ENCODE results near the gene PLEKHH2.

The PLEKHH2 gene

DNA sequence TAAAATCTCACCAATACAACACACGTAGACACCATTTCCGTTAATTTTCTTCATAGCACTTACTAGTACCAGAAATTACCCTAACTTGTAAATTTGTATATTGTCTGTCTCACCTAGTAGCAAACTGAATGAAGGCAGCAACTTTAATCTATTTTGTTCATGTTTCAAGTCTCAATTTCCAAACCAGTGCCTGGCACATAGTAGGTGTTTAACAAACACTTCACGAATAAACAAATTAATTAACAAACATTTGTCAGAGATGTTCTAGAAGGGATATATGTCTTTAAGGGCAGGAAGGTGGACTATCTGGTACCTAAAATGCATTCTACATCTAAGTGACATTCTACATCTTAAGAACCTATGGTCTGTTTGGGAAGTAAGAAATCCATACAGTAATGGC lies 42.2 kb upstream of the PLEKHH2 start:
- TF ChIP-seq TCF4 (CRISPR knock-in tag; IDR thresholded peaks at IDR 0.05; ENCODE audit: borderline replicate concordance) = no peak
- TF ChIP-seq ZNF565 (CRISPR knock-in tag; conservative IDR thresholded peaks at IDR 0.05; ENCODE audit: low read depth) = no peak
- no peak for TF ChIP-seq BACH2 (CRISPR knock-in tag; IDR thresholded peaks at IDR 0.05; ENCODE audit: borderline replicate concordance)
- TF ChIP-seq, protein P1, sequence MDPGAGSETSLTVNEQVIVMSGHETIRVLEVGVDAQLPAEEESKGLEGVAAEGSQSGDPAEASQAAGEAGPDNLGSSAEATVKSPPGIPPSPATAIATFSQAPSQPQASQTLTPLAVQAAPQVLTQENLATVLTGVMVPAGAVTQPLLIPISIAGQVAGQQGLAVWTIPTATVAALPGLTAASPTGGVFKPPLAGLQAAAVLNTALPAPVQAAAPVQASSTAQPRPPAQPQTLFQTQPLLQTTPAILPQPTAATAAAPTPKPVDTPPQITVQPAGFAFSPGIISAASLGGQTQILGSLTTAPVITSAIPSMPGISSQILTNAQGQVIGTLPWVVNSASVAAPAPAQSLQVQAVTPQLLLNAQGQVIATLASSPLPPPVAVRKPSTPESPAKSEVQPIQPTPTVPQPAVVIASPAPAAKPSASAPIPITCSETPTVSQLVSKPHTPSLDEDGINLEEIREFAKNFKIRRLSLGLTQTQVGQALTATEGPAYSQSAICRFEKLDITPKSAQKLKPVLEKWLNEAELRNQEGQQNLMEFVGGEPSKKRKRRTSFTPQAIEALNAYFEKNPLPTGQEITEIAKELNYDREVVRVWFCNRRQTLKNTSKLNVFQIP (CRISPR knock-in tag; IDR thresholded peaks at IDR 0.05; ENCODE audit: borderline replicate concordance, low read depth) = no peak
- no peak for TF ChIP-seq ISL1 (CRISPR knock-in tag; IDR thresholded peaks at IDR 0.05)
- no peak for TF ChIP-seq SNAI2 (CRISPR knock-in tag; IDR thresholded peaks at IDR 0.05)
- ATAC-seq = no peak

DNA sequence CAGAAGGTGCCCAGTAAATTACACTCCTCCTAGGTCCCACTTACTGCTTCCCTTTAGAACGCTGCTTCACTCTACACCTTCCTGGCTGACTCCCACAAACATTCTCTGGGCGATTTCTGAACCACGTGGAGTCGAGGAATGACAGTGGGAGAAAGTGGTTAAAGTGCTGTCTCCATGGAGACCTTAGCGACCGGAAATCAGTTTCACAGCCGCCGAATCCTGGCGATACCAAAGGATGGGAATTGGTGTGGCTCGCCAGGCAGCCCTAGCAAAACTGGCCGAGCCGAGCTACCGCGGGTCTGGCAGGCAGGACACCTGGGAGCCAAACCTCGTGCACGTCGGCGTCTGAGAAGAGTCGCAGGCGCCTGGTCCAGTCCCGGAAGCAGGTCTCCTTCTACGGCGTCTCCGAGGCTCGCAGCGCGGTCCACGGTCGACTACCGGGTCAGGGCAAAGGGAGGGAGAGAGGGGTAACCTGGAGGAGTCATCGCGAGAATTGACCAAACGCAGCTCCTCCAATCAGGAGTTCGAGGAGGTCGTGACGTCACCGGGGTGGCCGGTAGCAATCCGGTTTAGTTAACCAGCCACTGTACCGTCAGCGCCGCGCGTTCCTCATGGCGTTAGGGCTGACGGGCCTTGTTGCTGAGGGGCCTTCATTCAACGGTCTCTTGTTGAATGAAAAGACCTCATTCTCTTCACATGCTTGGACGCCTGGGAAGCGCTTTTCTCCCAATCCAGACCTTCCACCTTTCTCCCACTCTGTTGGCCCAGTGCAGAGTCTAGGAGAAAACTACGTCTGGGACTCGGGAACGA lies 41.3 kb upstream of the PLEKHH2 start, which contains the start of gene THADA:
Gene THADA (minus strand): TSS at position 436 of the 810 bp plus-strand sequence. CDS start 3,646 bp downstream, outside the sequence.
- TF ChIP-seq SNAI2 (CRISPR knock-in tag; IDR thresholded peaks at IDR 0.05) (peak; percentile 38; the same call in 1 of the 2 replicates), TCF4 (CRISPR knock-in tag; IDR thresholded peaks at IDR 0.05; ENCODE audit: borderline replicate concordance) (no peak), PPARA (CRISPR knock-in tag; IDR thresholded peaks at IDR 0.05; ENCODE audit: borderline replicate concordance) (no peak), GLIS3 (CRISPR knock-in tag; IDR thresholded peaks at IDR 0.05) (no peak), OSR1 (CRISPR knock-in tag; IDR thresholded peaks at IDR 0.05) (no peak), RARB (CRISPR knock-in tag; IDR thresholded peaks at IDR 0.05) (no peak), ISL1 (CRISPR knock-in tag; IDR thresholded peaks at IDR 0.05) (no peak), ZFP30 (CRISPR knock-in tag; IDR thresholded peaks at IDR 0.05) (no peak), BACH2 (CRISPR knock-in tag; IDR thresholded peaks at IDR 0.05; ENCODE audit: borderline replicate concordance) (no peak), TOX (CRISPR knock-in tag; IDR thresholded peaks at IDR 0.05; ENCODE audit: borderline replicate concordance) (no peak), ESRRG (CRISPR knock-in tag; IDR thresholded peaks at IDR 0.05) (no peak), CSDC2 (CRISPR knock-in tag; IDR thresholded peaks at IDR 0.05) (no peak), ZNF70 (CRISPR knock-in tag; IDR thresholded peaks at IDR 0.05) (0 out of 2 replicates have a peak, but pooled peaks have one; percentile 23), ZFP3 (CRISPR knock-in tag; IDR thresholded peaks at IDR 0.05) (peak; percentile 31; the same call in 1 of the 2 replicates)
- TF ChIP-seq, protein P2, sequence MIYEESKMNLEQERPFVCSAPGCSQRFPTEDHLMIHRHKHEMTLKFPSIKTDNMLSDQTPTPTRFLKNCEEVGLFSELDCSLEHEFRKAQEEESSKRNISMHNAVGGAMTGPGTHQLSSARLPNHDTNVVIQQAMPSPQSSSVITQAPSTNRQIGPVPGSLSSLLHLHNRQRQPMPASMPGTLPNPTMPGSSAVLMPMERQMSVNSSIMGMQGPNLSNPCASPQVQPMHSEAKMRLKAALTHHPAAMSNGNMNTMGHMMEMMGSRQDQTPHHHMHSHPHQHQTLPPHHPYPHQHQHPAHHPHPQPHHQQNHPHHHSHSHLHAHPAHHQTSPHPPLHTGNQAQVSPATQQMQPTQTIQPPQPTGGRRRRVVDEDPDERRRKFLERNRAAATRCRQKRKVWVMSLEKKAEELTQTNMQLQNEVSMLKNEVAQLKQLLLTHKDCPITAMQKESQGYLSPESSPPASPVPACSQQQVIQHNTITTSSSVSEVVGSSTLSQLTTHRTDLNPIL (CRISPR knock-in tag; IDR thresholded peaks at IDR 0.05; ENCODE audit: low read depth) = peak; percentile 21; the same call in 1 of the 2 replicates
- TF ChIP-seq, protein P3, sequence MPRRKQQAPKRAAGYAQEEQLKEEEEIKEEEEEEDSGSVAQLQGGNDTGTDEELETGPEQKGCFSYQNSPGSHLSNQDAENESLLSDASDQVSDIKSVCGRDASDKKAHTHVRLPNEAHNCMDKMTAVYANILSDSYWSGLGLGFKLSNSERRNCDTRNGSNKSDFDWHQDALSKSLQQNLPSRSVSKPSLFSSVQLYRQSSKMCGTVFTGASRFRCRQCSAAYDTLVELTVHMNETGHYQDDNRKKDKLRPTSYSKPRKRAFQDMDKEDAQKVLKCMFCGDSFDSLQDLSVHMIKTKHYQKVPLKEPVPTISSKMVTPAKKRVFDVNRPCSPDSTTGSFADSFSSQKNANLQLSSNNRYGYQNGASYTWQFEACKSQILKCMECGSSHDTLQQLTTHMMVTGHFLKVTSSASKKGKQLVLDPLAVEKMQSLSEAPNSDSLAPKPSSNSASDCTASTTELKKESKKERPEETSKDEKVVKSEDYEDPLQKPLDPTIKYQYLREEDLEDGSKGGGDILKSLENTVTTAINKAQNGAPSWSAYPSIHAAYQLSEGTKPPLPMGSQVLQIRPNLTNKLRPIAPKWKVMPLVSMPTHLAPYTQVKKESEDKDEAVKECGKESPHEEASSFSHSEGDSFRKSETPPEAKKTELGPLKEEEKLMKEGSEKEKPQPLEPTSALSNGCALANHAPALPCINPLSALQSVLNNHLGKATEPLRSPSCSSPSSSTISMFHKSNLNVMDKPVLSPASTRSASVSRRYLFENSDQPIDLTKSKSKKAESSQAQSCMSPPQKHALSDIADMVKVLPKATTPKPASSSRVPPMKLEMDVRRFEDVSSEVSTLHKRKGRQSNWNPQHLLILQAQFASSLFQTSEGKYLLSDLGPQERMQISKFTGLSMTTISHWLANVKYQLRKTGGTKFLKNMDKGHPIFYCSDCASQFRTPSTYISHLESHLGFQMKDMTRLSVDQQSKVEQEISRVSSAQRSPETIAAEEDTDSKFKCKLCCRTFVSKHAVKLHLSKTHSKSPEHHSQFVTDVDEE (CRISPR knock-in tag; IDR thresholded peaks at IDR 0.05) = no peak; the same call in 1 of the 2 replicates
- TF ChIP-seq, protein P4, sequence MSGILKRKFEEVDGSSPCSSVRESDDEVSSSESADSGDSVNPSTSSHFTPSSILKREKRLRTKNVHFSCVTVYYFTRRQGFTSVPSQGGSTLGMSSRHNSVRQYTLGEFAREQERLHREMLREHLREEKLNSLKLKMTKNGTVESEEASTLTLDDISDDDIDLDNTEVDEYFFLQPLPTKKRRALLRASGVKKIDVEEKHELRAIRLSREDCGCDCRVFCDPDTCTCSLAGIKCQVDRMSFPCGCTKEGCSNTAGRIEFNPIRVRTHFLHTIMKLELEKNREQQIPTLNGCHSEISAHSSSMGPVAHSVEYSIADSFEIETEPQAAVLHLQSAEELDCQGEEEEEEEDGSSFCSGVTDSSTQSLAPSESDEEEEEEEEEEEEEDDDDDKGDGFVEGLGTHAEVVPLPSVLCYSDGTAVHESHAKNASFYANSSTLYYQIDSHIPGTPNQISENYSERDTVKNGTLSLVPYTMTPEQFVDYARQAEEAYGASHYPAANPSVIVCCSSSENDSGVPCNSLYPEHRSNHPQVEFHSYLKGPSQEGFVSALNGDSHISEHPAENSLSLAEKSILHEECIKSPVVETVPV (CRISPR knock-in tag; IDR thresholded peaks at IDR 0.05) = no peak
- TF ChIP-seq, protein P1 (CRISPR knock-in tag; IDR thresholded peaks at IDR 0.05; ENCODE audit: borderline replicate concordance, low read depth) = no peak
- TF ChIP-seq, protein P5, sequence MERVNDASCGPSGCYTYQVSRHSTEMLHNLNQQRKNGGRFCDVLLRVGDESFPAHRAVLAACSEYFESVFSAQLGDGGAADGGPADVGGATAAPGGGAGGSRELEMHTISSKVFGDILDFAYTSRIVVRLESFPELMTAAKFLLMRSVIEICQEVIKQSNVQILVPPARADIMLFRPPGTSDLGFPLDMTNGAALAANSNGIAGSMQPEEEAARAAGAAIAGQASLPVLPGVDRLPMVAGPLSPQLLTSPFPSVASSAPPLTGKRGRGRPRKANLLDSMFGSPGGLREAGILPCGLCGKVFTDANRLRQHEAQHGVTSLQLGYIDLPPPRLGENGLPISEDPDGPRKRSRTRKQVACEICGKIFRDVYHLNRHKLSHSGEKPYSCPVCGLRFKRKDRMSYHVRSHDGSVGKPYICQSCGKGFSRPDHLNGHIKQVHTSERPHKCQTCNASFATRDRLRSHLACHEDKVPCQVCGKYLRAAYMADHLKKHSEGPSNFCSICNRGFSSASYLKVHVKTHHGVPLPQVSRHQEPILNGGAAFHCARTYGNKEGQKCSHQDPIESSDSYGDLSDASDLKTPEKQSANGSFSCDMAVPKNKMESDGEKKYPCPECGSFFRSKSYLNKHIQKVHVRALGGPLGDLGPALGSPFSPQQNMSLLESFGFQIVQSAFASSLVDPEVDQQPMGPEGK (CRISPR knock-in tag; IDR thresholded peaks at IDR 0.05; ENCODE audit: borderline replicate concordance) = no peak
- ATAC-seq = peak; percentile 98

Measured in SK-N-SH treated with all-trans-retinoic acid at 6 μM for 48 hours (cell line).